SW480 (cell line): ENCODE data around the gene EML6.
"Not testable (repeated sequence)": the region's sequence is repeated elsewhere in the genome, so short reads cannot be mapped to it uniquely, and the experiment has no call there.

Experiments used
- DNase-seq: peaks from one replicate; pipeline ENCODE4 v3.0.0-alpha.2; 2016; ENCODE audit warnings: low spot score

Gene EML6

DNA sequence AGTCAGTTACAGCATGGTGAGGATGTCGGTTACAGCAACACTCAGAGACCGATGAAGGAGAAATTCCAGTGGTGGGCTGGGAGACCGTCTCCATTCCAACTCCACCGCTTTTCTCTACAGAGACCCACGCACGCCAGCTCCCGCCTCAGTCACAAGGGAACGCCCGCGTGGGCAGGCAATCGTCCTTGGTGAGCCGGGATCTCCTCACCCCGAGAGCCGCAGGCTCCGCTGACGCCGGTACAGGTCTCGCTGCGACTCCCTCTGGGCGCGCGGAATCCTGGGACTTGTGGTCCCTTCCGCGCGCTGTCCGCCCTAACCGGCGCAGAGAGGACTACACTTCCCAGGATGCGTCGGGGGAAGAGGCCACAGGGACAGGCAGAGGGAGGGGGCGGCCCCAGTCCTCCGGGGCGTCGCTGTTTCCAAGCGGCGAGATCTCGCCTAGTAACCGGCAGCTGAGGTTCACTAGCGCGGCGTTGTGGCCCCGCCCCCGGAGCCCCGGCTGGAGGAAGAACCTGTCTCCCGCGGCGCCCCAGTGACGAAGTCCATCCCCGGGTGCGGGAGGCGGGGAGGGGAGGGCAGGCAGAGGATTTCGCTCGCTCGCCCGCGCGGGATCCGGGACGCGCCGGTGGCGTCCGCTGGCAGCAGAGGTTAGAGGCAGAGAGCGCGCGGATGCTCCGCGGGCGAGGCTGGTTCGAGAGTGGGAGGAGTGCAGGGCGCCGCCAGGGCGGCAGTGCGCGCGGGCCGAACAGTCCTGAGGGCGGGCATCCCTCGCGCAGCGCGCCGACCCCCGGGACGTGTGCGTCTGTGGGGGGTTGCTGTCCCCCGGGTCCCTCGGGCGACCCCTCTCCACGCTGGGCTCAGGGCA is at the start of gene EML6:
EML6 (plus strand) TSS at position 532 of the 865 bp plus-strand sequence. CDS start 1,400 bp downstream, outside the sequence.
- peak; percentile 99 for DNase-seq

DNA sequence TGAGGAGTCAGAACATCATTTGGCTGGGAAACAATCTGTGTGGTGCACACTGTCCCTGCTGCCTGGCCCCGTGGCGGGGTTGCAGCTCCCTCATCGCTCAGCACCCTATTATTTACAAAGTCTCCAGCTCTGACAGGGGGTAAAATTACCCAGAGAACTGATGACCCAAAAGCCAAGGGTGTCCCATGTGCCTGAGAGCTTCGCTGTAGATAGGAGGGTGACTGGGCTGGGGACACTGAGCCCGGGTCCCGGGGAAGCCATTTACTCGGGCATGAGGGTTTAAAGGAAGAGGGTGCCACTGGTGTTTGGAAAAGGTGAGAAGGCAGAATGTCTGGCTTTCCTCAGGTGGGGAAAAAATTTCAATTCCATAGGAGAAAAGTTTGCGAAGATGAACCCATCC is 48.2 kb upstream of the EML6 start:
- DNase-seq, result no peak

DNA sequence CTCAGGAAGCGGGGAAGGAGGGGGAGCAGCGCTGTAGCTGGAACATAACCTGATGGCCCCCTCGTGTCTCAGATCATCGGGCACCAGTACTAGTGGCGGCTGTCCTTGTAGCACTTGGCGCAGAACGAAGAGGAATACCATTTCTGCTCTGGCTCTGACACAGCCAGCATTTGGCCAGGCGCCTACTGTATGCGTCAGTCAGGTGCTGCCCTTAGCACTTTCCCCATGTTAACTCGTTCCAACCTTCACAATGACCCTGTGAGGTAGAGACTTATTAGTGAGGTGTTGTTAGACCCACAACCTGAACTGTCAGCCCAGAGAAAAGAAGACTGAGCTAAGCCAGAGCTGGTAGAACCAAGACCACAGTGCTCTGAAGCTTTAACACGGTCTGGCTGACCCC is 47.7 kb upstream of the EML6 start:
- no peak for DNase-seq

DNA sequence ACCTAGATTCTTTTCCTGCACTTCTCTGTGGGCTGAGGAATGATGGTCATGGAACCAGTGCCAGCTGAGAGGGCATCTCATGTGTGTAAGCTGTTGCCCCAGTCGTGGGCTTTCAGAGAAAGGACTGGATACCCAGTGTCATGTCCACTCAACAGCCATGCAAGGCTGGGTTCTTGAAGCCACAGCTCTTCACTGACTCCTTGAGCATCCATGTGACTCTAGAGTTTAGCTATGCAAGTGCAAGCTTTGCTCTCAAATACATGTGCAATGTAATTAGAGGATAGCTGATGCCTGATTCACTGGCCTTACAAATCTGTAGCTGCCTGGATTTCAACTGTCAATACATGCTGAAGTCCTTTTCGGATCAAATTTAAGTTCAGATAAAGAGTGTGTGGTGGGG is 46.8 kb upstream of the EML6 start:
- DNase-seq, result no peak

DNA sequence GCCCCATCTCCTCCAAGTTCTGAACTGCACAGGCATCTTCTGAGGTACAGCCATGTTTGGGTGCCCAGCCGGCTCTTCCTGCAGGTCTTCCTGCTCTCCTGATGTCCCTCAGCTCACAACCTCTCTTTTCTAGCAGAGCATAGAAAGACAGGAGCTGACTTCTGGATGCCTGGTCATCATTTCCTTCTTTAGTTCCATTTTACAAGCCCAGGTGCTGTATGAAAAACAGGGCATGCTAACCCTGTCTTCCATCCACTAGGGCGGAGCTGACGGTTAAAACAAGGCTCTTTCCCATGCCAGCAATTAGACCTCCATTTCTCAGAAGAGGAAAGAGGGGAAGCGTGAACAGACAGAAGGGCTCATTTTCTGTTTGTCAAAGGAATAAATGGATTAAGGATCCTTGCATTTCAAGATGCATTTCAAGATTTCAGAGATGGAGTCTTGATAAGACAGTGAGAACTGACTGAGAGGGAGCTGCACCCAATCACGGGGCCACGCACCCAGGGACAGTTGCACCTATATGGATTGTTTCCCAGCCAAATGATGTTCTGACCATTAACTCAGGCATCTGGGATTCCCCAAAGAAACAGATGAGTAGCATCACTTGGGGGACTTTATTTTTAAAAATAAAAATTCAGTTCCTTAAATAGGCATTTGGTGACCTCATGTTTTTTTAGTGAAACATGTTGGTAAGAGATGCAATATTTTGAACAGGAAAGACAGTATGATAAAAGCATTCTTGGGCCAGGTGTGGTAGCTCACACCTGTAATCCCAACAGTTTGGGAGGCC is 45.8 kb upstream of the EML6 start:
- DNase-seq, result no peak

DNA sequence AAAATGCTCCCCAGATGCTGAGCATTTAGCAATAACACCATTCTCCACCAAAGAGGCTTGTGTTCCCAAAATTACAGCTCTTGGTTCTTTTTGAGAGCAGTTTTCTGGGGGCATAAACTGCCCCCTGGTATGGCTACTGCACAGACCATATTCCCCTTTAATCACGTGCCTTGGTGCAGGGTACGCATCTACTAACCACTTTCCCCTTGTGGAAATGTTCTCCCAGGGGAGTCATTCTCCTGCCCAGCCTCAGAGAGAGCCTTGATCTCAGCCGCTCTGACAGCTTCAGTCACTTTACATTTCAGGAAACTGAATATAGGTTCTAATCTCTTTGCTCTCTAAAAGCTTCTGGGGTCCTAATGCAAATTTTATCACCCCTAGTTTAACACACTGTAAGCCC is 44.7 kb upstream of the EML6 start:
- no peak for DNase-seq

DNA sequence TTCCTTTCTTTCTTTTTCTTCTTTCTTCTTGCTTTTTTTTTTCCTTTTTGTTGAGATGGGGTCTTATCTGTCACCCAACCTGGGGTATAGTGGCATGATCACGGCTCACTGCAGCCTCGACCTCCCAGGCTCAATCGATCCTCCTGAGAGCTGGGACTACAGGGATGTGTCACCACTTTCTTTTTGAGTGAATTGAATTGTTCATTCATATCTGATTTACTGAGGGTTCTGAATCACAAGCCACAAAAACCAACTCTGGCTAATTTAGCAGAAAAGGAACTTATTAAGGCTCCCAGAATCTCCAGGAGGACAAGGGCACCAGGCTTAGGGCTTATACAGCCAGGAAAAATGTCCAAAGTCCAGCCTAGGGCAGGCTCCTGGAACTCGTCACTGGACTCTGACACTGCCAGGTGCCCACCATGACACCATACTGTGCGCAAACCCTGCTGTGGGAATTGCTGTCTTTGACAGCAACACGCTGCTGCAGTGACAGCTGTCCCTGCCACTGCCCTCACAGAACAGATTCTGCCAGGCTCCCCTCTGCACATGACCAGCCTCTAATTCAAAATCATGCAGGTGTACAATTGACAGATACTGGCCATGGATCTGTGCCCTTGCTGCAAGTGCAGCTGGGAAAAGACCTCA is 42.9 kb upstream of the EML6 start:
- DNase-seq, result no peak

DNA sequence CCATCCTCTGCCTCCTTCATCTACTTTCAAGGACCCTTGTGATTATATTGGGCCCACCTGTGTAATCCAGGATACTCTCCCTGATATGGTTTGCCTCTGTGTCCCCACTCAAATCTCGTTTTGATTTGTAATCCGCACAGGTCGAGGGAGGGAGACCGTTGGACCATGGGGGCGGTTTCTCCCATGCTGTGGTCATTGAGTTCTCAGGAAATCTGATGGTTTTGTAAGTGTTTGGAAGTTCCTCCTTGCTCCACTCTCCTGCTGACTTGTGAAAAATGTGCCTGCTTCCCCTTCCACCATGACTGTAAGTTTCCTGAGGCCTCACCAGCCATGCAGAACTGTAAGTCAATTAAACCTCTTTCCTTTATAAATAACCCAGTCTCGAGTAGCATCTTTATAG is 42.0 kb upstream of the EML6 start:
- DNase-seq, result no peak

DNA sequence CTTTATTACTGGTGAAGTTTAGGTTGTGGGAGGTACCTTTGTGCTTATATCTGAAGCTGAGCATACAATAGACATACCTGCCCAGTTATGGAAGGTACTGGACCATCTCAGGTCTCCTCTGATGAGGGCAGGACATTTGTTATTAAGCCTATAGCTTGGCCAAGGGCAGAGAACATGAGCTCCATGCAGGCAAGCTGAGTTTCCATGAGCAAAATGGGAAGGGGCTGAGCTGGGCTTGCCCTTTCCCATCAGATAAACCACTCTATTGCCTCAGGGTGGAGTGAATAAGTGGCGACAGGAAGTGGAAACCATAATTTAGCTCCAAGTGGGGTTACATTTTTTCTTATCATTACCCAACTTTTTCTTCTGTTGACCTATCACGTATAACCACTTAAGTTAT is 39.9 kb upstream of the EML6 start:
- DNase-seq, result no peak

DNA sequence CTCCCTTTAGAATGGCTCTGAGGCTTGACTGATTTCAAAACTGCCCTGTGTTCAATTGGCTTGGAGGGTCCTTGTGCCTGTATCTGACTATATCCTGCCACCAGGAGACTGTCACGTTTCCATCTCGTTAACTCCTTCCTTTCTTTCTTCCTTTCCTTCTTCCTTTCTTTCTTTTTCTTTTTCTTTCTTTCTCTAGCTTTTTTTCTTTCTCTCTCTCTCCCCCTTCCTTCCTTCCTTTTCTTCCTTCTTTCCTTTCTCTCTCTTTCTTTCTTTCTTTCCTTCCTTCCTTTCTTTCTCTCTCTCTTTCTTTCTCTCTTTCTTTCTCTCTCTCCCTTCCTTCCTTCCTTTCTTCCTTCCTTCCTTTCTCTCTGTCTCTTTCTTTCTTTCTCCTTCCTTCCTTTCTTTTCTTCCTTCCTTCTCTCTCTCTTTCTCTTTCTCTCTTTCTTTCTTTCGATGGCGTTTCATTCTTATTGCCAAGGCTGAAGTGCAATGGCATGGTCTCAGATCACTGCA is 38.1 kb upstream of the EML6 start:
- no peak for DNase-seq

DNA sequence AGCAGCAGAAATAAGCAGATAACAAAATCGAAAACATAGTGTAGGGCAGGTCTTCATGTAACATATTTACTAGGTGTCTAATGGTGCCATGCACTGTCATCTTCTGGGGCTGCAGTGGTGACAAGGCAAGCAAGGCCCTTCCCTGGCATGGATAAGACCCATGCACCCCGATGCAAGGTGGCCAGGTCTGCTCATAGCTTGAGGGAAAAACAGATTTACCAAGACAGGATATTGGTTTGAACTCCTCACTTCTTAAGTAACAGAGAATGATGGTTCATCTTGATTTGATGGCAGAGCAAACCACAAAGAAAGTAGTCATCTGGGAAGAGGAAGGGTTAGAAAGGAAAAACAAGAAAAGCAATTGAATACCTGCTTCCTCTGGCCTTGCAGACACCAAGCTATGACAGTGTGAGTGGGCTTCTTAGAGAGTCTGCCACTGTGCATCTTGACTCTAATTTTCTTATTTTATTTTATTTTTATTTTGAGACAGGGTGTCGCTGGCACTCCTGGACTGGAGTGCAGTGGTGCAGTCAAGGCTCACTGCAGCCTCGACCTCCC is 35.8 kb upstream of the EML6 start:
- DNase-seq, result no peak

DNA sequence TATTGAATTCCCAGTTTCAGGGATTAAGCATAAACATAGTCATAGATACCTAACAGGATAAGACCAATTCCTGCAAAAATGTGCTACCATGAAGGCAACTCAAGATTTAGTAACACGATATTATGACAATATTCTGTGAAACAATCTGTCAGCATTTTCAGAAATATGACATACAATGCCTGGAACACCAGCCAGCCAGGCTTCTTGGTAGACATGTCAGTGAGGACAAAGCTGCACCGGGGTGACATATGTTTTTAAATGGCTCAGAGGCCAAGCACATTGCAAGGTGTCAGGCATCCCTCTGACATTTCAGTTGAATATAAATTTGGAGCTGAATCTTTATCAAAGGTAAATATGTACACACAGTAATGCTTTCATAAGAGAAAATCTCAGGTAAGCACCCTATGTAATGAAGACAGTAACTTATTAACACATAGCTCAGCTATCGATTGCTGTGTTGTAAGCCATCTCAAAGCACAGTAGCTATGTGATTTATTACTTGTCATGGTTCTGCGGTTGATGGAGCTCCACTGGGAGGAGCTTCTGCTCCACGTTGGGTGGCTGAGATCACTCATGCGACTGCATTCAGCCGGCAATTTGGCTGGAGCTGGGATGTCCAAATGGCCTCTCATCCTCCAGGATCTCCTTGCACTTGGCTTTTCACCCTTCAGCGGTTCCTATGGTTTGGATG is 31.9 kb upstream of the EML6 start:
- peak; percentile 68 for DNase-seq

DNA sequence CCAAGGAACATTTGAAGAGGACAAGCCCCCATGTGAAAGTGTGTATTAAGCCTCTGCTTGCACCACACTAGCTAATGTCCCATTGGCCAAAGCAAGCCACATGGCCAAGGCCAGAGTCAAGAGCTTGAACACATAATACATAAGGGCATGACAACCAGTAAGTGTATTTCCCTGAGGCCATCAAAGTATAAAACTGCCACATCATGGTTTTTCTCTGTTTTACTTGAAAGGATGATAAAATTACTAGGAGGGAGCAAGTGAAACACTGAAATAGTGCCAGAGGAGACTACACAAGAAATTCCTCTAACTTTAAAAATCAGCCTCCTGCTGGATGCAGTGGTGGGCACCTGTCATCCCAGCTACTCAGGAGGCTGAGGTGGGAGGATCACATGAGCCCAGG is 30.9 kb upstream of the EML6 start:
- no peak for DNase-seq

DNA sequence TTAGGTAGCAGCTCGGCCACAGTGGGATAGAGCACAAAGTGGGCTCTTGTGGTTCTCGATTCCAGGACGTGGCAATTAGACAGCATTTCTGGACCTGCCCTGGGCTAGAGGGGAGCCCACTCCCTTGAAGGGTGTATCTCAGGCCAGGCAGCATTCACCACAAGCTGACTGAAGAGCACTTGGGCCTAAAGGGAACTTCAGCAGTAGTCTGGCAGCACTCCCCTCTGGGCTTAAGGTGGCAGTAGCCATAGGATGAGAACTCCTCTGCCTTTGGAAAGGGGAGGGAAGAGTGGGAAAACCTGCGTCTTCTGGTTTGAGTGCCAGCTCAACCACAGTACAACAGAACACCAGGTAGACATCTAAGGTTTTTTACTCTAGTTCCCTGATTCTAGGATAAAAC is 28.1 kb upstream of the EML6 start:
- no peak for DNase-seq

DNA sequence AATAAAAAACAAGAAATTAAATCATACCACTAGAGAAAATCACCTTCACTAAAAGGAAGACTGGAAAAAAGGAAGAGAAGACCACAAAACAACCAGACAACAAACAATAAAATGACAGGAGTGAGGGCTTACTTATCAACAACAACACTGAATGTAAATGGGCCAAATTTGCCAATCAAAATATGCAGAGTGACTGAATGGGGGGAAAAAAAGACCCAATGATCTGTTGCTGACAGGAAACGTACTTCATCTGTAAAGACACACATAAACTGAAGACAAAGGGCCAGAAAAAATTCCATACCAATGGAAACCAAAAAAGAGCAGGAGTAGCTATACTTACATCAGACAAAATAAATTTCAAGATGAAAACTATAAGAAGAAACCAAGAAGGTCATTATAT is 25.5 kb upstream of the EML6 start:
- no peak for DNase-seq

DNA sequence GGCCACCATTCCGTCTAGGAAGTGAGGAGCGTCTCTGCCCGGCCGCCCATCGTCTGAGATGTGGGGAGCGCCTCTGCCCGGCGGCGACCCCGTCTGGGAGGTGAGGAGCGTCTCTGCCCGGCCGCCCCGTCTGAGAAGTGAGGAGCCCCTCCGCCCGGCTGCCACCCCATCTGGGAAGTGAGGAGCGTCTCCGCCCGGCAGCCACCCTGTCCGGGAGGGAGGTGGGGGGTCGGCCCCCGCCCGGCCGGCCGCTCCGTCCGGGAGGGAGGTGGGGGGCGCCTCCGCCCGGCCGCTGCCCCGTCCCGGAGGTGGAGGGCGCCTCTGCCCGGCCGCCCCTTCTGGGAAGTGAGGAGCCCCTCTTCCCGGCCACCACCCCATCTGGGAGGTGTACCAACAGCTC is 24.5 kb upstream of the EML6 start:
- not testable (repeated sequence) for DNase-seq

DNA sequence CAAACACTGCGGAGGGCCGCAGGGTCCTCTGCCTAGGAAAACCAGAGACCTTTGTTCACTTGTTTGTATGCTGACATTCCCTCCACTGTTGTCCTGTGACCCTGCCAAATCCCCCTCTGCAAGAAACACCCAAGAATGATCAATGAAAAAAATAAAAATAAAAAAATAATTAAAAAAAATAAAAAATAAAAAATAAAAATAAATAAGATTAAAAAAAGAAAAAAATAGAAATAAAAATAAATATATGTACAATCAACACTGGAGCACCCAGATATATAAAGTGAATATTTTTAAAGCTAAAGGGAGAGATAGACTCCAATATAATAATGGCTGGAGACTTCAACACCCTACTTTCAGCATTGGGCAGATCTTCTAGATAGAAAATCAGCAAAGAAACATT is 23.8 kb upstream of the EML6 start:
- DNase-seq, result no peak

DNA sequence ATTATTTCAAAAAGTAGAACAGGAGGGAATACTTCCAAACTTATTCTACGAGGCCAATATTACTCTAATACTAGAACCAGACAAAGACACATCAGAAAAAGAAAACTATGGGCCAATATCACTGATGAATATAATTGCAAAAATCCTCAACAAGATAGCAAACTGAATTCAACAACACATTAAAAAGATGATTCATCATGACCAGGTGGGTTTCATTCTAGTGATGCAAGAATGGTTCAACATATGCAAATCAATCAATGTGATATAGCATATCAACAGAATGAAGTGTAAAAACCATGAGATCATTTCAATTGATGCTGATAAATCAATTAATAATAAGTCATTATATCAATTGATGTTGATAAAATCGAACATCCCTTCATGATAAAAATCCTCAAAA is 22.4 kb upstream of the EML6 start:
- DNase-seq, result peak; percentile 26

DNA sequence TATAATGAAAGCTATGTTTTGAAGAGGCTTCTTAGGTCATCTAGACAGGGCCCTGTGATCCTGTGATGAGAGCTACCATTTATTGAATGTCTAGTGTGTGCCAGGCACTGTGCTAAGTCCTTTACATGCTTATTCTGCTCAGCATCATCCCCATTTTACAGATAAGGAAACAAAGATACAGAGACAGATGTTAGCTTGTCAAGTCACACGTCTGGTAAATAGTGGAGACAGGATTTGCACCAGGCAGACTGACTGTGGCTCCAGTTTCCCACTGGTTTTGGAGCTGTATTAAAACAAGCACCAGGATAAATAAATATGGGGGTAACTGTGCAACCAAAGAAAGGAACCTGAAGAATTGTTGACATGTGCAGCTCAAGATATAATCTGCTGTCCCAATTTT is 19.2 kb upstream of the EML6 start:
- DNase-seq, result no peak

DNA sequence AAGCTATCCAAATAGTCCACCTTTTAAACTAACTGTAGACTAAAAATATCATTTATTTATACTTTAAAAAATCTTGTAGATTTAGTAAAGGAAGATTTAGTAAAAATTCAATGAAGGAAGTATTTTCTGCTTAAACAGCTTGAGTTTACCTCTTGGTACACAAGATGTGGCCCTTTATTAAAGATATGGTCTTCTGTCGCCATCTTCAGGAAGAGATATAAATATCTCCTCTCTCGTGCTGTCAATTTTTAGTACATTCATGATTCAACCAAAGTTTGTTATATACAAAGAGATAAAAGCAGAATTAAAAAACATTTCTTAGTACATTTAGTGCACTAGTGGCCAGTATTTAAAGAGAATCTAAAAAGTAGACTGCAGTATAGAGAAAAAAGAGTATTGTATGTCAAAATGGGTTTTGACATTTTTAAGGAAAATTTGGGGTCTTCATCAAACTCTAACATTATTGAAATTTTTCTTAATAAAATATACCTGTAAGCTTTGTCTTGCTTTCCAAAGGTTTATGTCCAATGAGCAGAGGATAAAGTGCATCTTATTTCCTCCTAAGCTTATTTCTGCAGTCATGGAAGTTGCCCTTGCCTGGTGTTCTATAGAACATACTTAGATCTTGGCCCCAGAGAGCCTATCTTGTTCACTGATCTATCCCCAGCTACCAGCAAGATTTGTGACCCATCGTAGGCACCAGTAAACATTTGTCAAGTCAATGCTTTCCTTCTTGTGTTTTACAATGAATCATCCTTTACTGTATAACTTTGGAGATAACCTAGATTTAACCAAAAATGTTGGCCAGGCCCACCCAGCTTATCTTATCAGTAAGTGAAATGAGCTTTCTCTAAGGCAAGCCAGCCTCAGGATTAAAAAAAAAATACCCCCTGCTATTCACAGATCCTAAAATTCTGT is 18.5 kb upstream of the EML6 start:
- peak; percentile 74 for DNase-seq

DNA sequence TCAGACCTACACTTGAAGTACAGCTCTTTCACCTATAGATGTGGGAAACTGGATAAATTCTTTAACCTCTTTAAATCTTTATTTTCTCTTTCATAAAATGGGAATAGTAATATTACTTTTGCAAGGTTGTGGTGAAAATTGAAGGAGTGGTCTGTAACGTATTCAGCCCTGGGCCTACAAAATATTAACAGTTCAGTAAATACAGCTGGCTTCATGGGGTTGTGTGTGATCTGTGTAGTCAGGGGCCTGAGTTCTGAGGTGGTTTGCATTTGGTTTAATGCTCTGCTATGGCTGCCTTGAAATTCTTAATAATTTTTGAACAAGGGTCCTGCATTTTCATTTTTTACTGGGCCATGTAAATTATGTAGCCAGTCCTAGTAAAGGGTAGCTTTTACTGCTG is 16.8 kb upstream of the EML6 start:
- no peak for DNase-seq
